ENCODE results near the gene AGGF1.
"Not testable (repeated sequence)": the region's sequence is repeated elsewhere in the genome, so short reads cannot be mapped to it uniquely, and the experiment has no call there.

Gene AGGF1, protein sequence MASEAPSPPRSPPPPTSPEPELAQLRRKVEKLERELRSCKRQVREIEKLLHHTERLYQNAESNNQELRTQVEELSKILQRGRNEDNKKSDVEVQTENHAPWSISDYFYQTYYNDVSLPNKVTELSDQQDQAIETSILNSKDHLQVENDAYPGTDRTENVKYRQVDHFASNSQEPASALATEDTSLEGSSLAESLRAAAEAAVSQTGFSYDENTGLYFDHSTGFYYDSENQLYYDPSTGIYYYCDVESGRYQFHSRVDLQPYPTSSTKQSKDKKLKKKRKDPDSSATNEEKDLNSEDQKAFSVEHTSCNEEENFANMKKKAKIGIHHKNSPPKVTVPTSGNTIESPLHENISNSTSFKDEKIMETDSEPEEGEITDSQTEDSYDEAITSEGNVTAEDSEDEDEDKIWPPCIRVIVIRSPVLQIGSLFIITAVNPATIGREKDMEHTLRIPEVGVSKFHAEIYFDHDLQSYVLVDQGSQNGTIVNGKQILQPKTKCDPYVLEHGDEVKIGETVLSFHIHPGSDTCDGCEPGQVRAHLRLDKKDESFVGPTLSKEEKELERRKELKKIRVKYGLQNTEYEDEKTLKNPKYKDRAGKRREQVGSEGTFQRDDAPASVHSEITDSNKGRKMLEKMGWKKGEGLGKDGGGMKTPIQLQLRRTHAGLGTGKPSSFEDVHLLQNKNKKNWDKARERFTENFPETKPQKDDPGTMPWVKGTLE

DNA sequence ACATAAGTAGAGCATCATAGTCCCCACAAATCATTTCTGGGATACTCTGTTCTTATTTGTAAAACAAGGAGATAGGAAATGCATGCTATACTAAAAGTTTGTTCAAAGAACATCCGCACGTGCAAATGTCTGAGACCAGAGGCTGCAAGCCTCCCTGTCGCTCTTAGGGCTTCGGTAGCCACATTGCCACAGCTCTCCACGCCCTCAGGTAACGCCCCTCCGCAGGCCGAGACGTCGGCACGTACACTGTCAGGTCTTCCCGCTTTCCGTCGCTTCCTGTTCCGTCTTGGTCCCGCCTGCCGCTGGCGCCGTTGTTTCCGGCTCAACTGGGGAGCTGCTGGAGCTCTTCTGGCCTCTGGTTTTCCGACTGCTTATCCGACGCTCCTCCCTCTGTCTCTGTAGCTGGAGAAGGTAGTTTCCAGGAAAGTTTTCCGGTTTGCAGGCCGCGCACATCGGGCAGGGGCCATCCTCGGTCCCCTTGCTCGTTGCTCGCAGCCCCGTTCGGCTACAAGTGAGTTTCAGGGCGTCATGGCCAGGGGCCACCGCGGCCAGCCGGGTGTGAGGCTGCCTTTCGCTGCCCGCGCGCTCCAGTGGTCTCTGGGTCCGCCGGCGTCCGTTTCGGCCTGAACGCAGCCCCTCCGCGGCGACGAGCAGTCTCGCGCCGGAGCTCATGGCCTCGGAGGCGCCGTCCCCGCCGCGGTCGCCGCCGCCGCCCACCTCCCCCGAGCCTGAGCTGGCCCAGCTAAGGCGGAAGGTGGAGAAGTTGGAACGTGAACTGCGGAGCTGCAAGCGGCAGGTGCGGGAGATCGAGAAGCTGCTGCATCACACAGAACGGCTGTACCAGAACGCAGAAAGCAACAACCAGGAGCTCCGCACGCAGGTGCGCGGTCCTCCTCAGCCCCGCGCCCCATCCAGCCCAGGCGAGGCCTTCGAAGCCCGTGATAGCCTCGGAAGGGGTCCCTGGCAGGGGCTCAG, at the start of gene AGGF1:
AGGF1 (plus strand) TSS at position 308 of the 975 bp plus-strand sequence; CDS start at position 671, 363 bp downstream.
- peak; percentile 96 for DNase-seq
- CTCF ChIA-PET, result interaction anchor here (1.0 to 1.3 kb wide), 3 partner anchors 14 to 47 kb away, joined by 3 to 5 read pairs (median 3); no protein-coding TSS in a partner anchor
- peaks cover 4% of the 10 kb centered on the region for H3K27me3 Mint-ChIP-seq
- H3K27ac Mint-ChIP-seq, result peak within 1 kb of the TSS; percentile 90
- H3K9me3 Mint-ChIP-seq, result peaks cover 21% of the 10 kb centered on the region
- peaks cover 30% of the 10 kb centered on the region for H3K36me3 Mint-ChIP-seq
- peaks cover 30% of the 10 kb centered on the region for H3K4me1 Mint-ChIP-seq
- peak within 1 kb of the TSS; percentile 84 for H3K4me3 Mint-ChIP-seq

DNA sequence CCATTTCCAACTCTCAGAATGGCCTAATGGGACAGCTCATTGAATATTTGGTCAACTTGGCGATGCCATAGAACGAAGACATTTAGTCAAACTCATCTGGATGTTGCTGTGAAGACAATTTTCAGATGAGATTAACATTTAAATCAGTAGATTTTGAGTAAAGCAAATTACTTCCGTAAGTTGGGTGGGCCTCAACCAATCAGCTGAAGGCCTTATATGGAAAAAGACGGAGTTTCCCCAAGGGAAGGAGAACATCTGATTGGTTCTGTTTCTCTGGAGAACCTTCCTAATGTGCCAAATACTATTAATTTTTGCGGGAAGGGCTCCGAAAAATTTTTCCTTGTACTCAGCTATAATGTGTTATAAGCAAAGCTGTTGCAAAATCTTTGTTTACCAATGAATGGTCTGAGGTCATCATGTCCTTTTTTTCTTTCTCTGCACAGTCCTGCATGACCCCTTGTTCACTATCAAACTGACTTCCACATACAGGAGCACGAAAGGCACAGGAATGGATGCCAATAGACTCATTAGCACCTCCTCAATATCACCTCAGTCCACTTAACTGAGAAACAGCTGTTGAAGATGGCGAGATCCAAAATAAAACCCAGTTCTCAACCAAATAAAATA, 49.6 kb upstream of the AGGF1 start:
- CTCF ChIA-PET, result interaction anchor here (1.5 kb wide), 1 partner anchor 36 kb away, joined by 3 read pairs; no protein-coding TSS in a partner anchor
- no peak overlapping the region for H3K4me3 Mint-ChIP-seq
- H3K4me1 Mint-ChIP-seq, result no peaks in the 10 kb centered on the region
- no peak for DNase-seq
- no peaks in the 10 kb centered on the region for H3K9me3 Mint-ChIP-seq
- H3K36me3 Mint-ChIP-seq, result no peaks in the 10 kb centered on the region
- H3K27me3 Mint-ChIP-seq, result peaks cover 5% of the 10 kb centered on the region
- no peak overlapping the region for H3K27ac Mint-ChIP-seq

DNA sequence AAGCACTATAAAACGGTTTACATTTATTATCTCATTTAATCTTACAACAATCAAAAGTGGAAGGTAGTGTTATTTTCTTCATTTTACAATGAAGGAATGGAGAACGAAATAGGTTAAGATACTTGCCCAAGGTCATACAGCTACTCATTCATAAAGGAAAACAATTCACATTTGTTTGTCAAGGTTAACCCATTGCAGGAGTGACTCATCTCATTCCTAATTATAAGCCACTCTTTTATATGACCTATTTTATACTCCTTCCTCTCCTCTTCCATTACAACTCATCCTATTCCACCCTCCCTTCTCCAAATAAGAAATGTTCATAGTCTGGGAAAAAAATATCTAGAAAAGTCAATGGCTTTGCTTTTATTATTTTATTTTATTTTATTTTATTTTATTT, 47.8 kb upstream of the AGGF1 start:
- no peak overlapping the region for H3K27ac Mint-ChIP-seq
- no peaks in the 10 kb centered on the region for H3K36me3 Mint-ChIP-seq
- no peaks in the 10 kb centered on the region for H3K4me1 Mint-ChIP-seq
- DNase-seq, result no peak
- no peak overlapping the region for H3K4me3 Mint-ChIP-seq
- H3K9me3 Mint-ChIP-seq, result no peaks in the 10 kb centered on the region
- peaks cover 5% of the 10 kb centered on the region for H3K27me3 Mint-ChIP-seq
- CTCF ChIA-PET, result no interaction called here

DNA sequence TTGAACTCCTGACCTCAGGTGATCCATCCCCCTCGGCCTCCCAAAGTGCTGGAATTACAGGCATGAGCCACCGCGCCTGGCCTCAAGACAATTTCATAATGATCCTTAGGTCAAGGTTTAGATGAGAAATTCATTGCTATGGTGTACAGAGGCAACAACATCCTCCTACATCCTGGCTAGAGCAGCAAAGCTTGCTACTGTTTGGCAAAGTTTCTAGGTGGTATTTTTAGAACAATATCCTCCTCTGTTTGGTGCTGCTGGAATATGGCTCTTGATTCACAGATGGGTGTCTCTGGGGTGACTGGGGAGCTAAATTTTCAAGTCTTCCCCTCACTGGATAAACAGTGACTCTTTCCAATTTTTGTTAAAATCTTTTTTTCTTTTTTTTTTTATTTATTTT, 46.7 kb upstream of the AGGF1 start:
- no peak for DNase-seq
- Mint-ChIP-seq H3K27me3 (peaks cover 9% of the 10 kb centered on the region), H3K4me3 (no peak overlapping the region), H3K36me3 (no peaks in the 10 kb centered on the region), H3K27ac (no peak overlapping the region), H3K9me3 (no peaks in the 10 kb centered on the region), H3K4me1 (no peaks in the 10 kb centered on the region)
- CTCF ChIA-PET, result no interaction called here

DNA sequence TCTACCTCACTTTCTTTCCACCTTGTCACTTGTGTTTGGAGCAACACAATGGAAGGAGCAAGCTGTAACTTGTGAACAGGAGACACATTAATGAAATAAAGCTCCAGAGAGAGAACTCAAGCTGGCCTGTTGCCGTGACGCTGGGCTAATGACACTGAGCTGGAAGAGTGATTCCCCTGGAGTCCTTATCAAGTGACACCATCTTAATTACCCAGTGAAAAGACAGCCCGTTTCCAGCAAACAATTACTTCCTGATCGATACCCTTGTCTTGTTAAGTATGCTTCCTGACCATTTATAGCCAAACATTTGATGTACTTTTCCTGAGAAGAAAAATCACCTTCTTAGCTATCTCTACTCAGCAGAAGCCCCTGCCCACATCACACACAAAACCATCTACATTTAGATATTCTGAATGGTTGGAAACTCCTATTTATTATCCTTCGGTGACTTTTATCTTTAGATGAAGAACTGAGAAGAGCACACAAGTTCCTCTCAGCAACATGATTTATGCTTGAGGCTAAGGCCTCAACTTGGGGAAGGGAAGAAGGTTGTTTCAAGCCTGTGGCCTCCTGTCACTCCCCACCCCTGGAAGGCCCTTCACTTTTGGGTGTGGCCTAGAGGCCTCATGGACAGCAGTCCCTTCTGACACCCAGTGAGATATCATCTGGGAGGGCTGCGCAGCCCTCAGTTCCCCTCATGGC, 43.2 kb upstream of the AGGF1 start:
- Mint-ChIP-seq H3K4me3 (no peak overlapping the region), H3K36me3 (no peaks in the 10 kb centered on the region), H3K4me1 (no peaks in the 10 kb centered on the region), H3K27me3 (peaks cover 4% of the 10 kb centered on the region), H3K27ac (no peak overlapping the region), H3K9me3 (no peaks in the 10 kb centered on the region)
- DNase-seq, result no peak
- CTCF ChIA-PET, result no interaction called here

DNA sequence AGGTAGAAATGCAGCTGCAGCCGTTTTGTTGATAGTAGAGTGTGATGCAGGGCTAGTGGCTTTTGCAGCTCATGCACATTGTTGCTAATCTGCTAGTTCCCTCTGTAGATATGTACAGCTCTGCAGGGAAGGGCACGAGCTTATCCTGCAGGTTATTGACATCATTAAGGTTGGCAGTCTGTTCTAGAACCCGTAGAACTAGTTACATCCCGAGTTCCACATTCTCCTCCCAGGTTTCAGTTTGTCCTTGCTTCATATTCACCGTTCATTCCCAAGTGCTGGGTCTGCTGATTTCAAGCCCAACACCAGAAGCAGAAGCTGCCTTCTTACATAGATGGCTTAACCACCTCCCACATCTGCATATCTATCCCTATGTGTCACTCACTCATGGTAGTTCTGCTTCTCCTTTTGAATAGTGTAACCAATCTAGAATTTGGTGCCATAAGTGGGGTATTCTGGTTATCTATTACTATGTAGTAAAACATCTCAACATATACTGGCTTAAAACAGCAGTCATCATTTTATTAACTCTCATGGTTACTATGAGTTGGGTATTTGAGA, 39.2 kb upstream of the AGGF1 start:
- Mint-ChIP-seq H3K27ac (no peak overlapping the region), H3K9me3 (no peaks in the 10 kb centered on the region), H3K4me3 (no peak overlapping the region), H3K4me1 (no peaks in the 10 kb centered on the region), H3K36me3 (no peaks in the 10 kb centered on the region), H3K27me3 (peaks cover 13% of the 10 kb centered on the region)
- CTCF ChIA-PET, result no interaction called here
- no peak for DNase-seq

DNA sequence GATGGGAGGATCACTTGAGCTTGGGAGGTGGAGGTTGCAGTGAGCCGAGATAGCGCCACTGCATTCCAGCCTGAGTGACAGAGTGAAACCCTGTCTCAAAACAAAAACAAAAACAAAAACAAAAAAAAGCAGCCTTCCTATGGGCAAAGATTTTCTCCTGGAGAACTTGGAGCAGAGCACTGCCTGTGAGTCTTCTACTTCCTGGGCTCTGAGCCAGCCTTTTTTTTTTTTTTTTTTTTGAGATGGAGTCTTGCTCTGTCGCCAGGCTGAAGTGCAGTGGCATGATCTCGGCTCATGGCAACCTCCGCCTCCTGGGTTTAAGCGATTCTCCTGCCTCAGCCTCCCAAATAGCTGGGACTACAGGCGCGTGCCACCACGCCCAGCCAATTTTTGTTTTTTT, 36.8 kb upstream of the AGGF1 start:
- H3K4me1 Mint-ChIP-seq, CTCF ChIA-PET: not testable (repeated sequence)

DNA sequence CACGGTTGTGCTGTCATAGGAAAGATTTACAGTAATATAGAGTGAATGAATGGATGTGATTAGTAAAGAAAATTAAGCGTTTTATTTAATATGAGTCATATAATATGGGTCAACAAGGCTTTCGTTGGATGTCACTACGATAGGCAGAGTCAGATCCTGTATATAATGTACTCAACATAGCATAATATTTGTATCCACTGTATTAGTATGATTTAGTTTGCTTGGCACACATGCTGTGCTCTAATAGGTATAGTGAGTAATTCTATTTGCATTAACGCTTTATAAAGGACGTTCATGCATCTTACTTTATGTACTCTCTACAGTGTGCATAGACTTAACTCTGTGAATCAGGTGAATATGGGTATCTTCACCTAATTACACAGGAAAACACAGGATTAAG, 35.9 kb upstream of the AGGF1 start:
- H3K4me3 Mint-ChIP-seq, result no peak overlapping the region

More for the DNA sequence above, 36.8 kb upstream of the AGGF1 start:
- not testable (repeated sequence) for DNase-seq, H3K9me3 Mint-ChIP-seq, H3K4me3 Mint-ChIP-seq, H3K36me3 Mint-ChIP-seq, H3K27ac Mint-ChIP-seq
- H3K27me3 Mint-ChIP-seq, result peaks cover 18% of the 10 kb centered on the region

DNA sequence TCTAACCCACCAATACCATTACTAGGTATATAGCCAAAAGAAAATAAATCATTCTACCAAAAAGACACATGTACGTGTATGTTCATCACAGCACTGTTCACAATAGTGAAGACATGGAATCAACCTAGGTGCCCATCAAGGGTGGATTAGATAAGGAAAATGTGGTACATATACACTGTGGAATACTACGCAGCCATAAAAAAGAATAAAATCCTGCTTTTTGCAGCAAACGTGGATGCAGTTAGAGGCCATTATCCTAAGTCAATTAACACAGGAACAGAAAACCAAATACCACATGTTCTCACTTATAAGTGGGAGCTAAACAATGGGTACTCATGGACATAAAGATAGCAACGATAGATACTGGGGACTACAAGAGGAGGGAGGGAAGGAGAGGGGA, 32.0 kb upstream of the AGGF1 start:
- H3K27ac Mint-ChIP-seq, H3K36me3 Mint-ChIP-seq, CTCF ChIA-PET, H3K4me3 Mint-ChIP-seq, DNase-seq, H3K9me3 Mint-ChIP-seq, H3K4me1 Mint-ChIP-seq: not testable (repeated sequence)
- peaks cover 38% of the 10 kb centered on the region for H3K27me3 Mint-ChIP-seq

More for the DNA sequence above, 35.9 kb upstream of the AGGF1 start:
- CTCF ChIA-PET, result no interaction called here
- no peaks in the 10 kb centered on the region for H3K9me3 Mint-ChIP-seq
- no peaks in the 10 kb centered on the region for H3K4me1 Mint-ChIP-seq
- no peak for DNase-seq
- no peak overlapping the region for H3K27ac Mint-ChIP-seq
- no peaks in the 10 kb centered on the region for H3K36me3 Mint-ChIP-seq
- H3K27me3 Mint-ChIP-seq, result peaks cover 25% of the 10 kb centered on the region

DNA sequence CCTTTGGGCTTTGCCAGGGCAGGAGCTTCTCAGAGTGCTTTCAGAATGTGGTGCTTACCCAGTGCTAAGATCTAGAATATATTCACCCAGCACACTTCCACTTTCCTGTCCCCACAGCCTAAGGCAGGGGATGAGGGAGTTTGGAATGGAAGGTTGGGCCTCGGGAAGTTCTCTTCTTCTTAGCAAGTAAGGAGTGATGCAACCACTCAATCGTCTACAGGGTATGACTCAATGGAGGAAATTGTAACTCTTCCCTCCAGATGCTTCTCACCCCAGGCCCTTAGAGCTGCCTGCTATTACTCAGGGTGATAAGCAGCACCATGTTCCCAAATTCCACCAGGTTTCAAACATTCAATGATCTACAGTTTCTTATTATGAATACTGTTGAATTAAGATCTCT, 30.8 kb upstream of the AGGF1 start:
- Mint-ChIP-seq H3K4me3 (no peak overlapping the region), H3K27ac (no peak overlapping the region), H3K36me3 (no peaks in the 10 kb centered on the region), H3K4me1 (no peaks in the 10 kb centered on the region), H3K27me3 (peaks cover 36% of the 10 kb centered on the region), H3K9me3 (no peaks in the 10 kb centered on the region)
- CTCF ChIA-PET, result no interaction called here
- no peak for DNase-seq

DNA sequence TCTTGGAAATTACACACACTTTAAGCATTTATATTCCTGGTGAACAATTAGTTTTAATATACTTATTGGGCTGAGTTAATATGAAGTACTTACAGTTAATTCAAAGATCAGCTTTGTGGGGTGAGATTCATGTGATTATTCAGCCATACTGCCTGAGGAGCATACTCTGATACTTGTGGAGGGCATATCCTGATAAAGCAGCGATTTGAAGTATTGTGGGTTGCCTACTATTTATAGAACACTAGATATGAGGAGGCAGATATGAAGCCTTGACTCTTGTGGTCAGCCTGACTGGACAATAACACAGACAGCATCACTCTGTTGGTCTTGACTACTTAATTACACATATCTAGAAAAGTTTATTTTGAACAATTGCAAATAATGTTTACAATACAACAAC, 27.0 kb upstream of the AGGF1 start:
- DNase-seq, result no peak
- no peaks in the 10 kb centered on the region for H3K9me3 Mint-ChIP-seq
- CTCF ChIA-PET, result no interaction called here
- no peak overlapping the region for H3K27ac Mint-ChIP-seq
- H3K4me1 Mint-ChIP-seq, result no peaks in the 10 kb centered on the region
- peaks cover 40% of the 10 kb centered on the region for H3K27me3 Mint-ChIP-seq
- no peaks in the 10 kb centered on the region for H3K36me3 Mint-ChIP-seq
- H3K4me3 Mint-ChIP-seq, result no peak overlapping the region

DNA sequence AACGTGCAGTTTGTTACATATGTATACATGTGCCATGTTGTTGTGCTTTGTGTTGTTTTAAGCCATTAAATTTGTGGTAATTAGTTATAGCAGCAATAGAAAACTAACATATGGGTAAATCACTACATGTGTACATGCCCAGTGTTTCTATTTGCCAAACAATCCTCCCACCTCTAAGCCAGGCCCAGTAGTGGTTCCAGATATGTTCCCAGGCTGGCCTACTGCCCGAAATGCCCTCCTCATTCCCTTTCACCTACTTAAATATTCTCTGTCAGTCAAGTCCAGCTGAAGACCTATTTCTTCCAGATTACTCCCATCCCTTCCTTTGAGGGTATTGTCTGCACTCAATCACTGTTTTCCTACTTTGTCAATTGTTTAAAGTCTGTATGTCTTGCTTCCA, 24.1 kb upstream of the AGGF1 start:
- CTCF ChIA-PET, result no interaction called here
- peaks cover 34% of the 10 kb centered on the region for H3K27me3 Mint-ChIP-seq
- no peaks in the 10 kb centered on the region for H3K4me1 Mint-ChIP-seq
- no peak for DNase-seq
- H3K27ac Mint-ChIP-seq, result no peak overlapping the region
- no peaks in the 10 kb centered on the region for H3K36me3 Mint-ChIP-seq
- H3K9me3 Mint-ChIP-seq, result no peaks in the 10 kb centered on the region
- no peak overlapping the region for H3K4me3 Mint-ChIP-seq

DNA sequence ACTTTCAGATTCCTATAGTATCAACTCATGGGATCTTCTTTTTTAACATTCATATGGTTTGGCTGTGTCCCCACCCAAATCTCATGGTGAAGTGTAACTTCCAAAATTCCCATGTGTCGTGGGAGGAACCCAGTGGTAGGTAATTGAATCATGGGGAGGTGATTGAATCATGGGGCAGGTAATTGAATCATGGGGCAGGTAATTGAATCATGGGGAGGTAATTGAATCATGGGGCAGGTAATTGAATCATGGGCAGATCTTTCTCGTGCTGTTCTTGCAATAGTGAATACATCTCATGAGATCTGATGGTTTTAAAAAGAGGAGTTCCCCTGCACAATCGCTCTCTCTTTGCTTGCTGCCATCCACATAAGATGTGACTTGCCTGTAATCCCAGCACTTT, 21.8 kb upstream of the AGGF1 start:
- H3K36me3 Mint-ChIP-seq, result no peaks in the 10 kb centered on the region
- H3K27me3 Mint-ChIP-seq, result peaks cover 22% of the 10 kb centered on the region
- H3K4me1 Mint-ChIP-seq, result peaks cover 11% of the 10 kb centered on the region
- no peak overlapping the region for H3K4me3 Mint-ChIP-seq
- H3K27ac Mint-ChIP-seq, result no peak overlapping the region
- CTCF ChIA-PET, result no interaction called here
- DNase-seq, result no peak
- H3K9me3 Mint-ChIP-seq, result no peaks in the 10 kb centered on the region
